Right atrium auricular region (tissue), 2 donors: Measurements from ENCODE around the gene TMEM94. TPM values are rescaled to one million over a fixed set of nuclear protein-coding genes. Genes with fewer than 3 reads are reported as not detected.

Experiments
- DNase-seq: peaks from one replicate; pipeline ENCODE4 v3.0.0-alpha.2; 2019; ENCODE audit warnings: low spot score
- H3K27ac ChIP-seq, 2 donors: fragments of 200-600 bp; sonication (generic); 1 replicate in 1 of 2; 2 replicates in 1 of 2; pipeline ENCODE4 v1.5.1; 2016 to 2019
- H3K27me3 ChIP-seq, 2 donors: fragments of 200-600 bp; sonication (generic); one replicate each; pipeline versions ENCODE4 v1.5.1 to v1.6.0; 2017 to 2019
- H3K36me3 ChIP-seq: fragments of 200-600 bp; sonication (generic); one replicate; pipeline ENCODE4 v1.5.1; 2016
- H3K4me1 ChIP-seq, 2 donors: fragments of 200-600 bp; sonication (generic); one replicate each; pipeline versions ENCODE4 v1.5.1 to v1.6.0; 2017 to 2019
- H3K4me3 ChIP-seq, 2 donors: fragments of 200-600 bp; sonication (generic); 1 replicate in 1 of 2; 2 replicates in 1 of 2; pipeline ENCODE4 v1.5.1; 2017 to 2019; ENCODE audit warnings: mild to moderate bottlenecking in 1 of 2, moderate library complexity in 1 of 2
- H3K9me3 ChIP-seq, 2 donors: fragments of 200-600 bp; sonication (generic); one replicate each; pipeline ENCODE4 v1.5.1; 2019
- total RNA-seq, 2 donors: library from RNA; depleted of rRNA; stranded (reverse); fragments of >200 nt; gene quantifications; one replicate each; pipeline ENCODE4 v1.1.0, GENCODE V29; 2016
- TF ChIP-seq, protein P1 (sequence below), 2 donors: fragments of 200-600 bp; sonication (generic); IDR thresholded peaks; one replicate each; pipeline ENCODE4 v1.5.1; 2019; ENCODE audit warnings: antibody characterized with exemption in 2 of 2

TMEM94 gene
- total RNA-seq, 2 donors from 2014 or later = 56.3 to 61.6 TPM

GRCh38 chr17:75473246-75473645, 16.8 kb downstream of the TMEM94 start:
- Histone ChIP-seq H3K9me3 (no peaks in the 10 kb centered on the region), H3K4me3 (no peak overlapping the region), H3K36me3 (peaks cover 9% of the 10 kb centered on the region), H3K27me3 (no peaks in the 10 kb centered on the region), H3K27ac (peak overlapping the region in 1 of 2 donors; percentile 29), H3K4me1 (peaks cover 0 to 52% of the 10 kb centered on the region in 2 donors)
- TF ChIP-seq, protein P1, sequence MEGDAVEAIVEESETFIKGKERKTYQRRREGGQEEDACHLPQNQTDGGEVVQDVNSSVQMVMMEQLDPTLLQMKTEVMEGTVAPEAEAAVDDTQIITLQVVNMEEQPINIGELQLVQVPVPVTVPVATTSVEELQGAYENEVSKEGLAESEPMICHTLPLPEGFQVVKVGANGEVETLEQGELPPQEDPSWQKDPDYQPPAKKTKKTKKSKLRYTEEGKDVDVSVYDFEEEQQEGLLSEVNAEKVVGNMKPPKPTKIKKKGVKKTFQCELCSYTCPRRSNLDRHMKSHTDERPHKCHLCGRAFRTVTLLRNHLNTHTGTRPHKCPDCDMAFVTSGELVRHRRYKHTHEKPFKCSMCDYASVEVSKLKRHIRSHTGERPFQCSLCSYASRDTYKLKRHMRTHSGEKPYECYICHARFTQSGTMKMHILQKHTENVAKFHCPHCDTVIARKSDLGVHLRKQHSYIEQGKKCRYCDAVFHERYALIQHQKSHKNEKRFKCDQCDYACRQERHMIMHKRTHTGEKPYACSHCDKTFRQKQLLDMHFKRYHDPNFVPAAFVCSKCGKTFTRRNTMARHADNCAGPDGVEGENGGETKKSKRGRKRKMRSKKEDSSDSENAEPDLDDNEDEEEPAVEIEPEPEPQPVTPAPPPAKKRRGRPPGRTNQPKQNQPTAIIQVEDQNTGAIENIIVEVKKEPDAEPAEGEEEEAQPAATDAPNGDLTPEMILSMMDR (IDR thresholded peaks at IDR 0.05) = no peak
- DNase-seq = no peak

DNA sequence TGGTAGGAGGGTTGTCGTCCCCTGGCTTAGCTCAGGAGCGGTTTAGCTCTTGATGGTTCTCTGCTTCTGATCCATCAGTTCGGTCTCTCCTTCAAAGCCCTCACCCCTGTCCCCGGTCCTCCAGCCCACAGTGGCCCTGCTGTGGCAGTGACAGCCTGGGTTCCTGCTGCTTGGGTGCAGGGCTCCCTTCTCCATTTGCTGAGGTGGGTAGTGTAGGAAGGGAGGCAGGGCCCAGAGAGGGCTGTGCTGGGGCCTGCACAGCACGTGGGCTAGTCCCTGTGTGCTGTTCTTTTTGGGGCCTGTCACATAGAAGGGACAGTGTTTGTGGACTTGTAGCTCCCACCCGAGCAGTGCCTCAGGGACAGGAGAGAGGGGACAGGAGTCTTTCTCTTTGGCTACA, 18.3 kb downstream of the TMEM94 start:
- peaks cover 0 to 44% of the 10 kb centered on the region in 2 donors for H3K4me1 ChIP-seq
- H3K9me3 ChIP-seq = no peaks in the 10 kb centered on the region
- no peak overlapping the region for H3K4me3 ChIP-seq
- peaks cover 9% of the 10 kb centered on the region for H3K36me3 ChIP-seq
- peak overlapping the region in 1 of 2 donors; percentile 32 for H3K27ac ChIP-seq
- TF ChIP-seq, protein P1 (IDR thresholded peaks at IDR 0.05) = no peak
- no peaks in the 10 kb centered on the region for H3K27me3 ChIP-seq
- DNase-seq = no peak

DNA sequence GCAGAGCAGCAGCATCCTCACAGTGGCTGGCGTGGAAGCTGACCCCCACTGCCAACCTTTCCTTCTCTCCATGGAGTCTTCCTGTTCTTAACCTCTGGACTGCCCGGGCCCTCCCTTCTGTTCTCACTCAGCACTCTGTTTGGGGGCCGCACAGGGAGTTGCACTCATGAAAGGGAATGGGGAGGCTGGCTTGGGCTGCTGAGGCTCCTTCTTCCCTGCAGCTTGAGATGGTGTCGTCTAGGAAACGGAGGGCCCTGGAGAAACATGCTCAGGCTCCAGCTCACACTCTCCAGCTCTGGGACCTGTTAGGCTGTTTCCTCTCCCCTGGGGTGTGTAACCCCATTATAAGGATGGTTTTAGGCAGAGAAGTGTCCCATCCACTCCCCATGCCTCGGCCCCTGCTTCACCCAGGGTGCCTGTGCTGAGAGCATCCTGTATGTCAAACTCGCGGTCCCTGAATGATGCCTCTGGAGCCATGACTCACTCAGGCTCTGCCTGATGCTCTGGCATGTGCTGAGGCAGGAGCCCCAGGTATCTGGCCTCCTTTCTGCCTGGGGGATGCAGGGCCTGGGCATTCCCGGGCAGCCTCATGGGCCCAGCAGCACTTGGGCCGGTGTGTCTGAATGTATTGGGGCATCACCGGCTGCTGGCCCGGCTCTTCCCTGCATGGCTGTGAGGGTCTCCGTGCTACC, 18.9 kb downstream of the TMEM94 start:
- Histone ChIP-seq H3K4me3 (no peak overlapping the region), H3K27me3 (no peaks in the 10 kb centered on the region), H3K27ac (peak overlapping the region; percentile 66 to 78), H3K4me1 (peaks cover 0 to 44% of the 10 kb centered on the region in 2 donors), H3K36me3 (peaks cover 9% of the 10 kb centered on the region), H3K9me3 (no peaks in the 10 kb centered on the region)
- no peak for DNase-seq
- TF ChIP-seq, protein P1 (IDR thresholded peaks at IDR 0.05) = no peak

- Histone ChIP-seq H3K4me3 (no peak overlapping the region), H3K4me1 (peaks cover 0 to 44% of the 10 kb centered on the region in 2 donors), H3K9me3 (no peaks in the 10 kb centered on the region), H3K27ac (peak overlapping the region; percentile 66 to 78), H3K36me3 (peaks cover 9% of the 10 kb centered on the region), H3K27me3 (no peaks in the 10 kb centered on the region)
- DNase-seq = no peak
- TF ChIP-seq, protein P1 (IDR thresholded peaks at IDR 0.05) = no peak
Observed at GRCh38 chr17:75475851-75476250, 19.4 kb downstream of the TMEM94 start.

DNA sequence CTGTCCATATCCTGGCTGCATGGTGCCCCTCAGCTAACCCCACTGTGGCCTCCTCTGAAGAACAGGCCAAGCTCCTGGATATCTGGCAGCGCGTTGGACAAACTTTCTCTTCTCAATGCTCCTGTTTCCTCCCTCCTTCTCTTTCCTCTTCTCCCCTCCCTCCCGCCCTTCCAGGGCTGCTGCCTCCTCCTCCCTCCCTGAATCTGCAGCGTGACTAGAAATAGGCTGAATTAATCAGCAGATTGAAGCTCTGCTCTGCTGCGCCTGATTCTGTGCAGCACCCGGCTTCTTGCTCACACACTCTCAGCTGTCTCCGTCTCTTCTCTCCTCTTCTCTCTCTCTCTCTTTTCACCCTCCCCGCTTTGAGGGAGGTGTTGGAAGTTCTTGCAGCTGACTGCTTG, 19.8 kb downstream of the TMEM94 start:
- Histone ChIP-seq H3K4me1 (peaks cover 0 to 47% of the 10 kb centered on the region in 2 donors), H3K27me3 (no peaks in the 10 kb centered on the region), H3K4me3 (peak overlapping the region in 1 of 2 donors; percentile 8), H3K36me3 (peaks cover 9% of the 10 kb centered on the region), H3K27ac (peak overlapping the region; percentile 66 to 78), H3K9me3 (no peaks in the 10 kb centered on the region)
- TF ChIP-seq, protein P1 (IDR thresholded peaks at IDR 0.05) = no peak
- DNase-seq = no peak
